ENCODE data around the gene DLGAP1.

- TF ChIP-seq CTCF (IDR thresholded peaks at IDR 0.05) (no peak), EP300 (IDR thresholded peaks at IDR 0.05) (no peak), POLR2A (IDR thresholded peaks at IDR 0.05) (no peak)
These were observed 762.9 kb downstream of the DLGAP1 start for GRCh38 chr18:3692113-3692621.
